Kidney (tissue), 14 donors: ENCODE data around the gene TRPC4AP. TPM values are rescaled to one million over a fixed set of nuclear protein-coding genes. Genes with fewer than 3 reads are reported as not detected.

Source experiments
- DNase-seq, 5 donors: peaks; one replicate each; pipeline ENCODE4 v3.0.0-alpha.2; 2013 to 2020
- FAIRE-seq: peaks from 2 replicates; lab custom pipeline; 2012; peaks lifted over from hg19 to GRCh38; lab: Jason Lieb, UNC
- H3K27ac ChIP-seq, 2 donors: one replicate each; pipeline ENCODE4 v1.7.0; 2013; ENCODE audit warnings: low read depth in 2 of 2, low read length in 2 of 2, inconsistent platforms in 1 of 2
- H3K27me3 ChIP-seq: one replicate; pipeline ENCODE4 v1.7.1; 2013; ENCODE audit warnings: low read length, inconsistent platforms; ENCODE audit not compliant: control insufficient read depth, insufficient read depth
- H3K36me3 ChIP-seq, 3 donors: one replicate each; pipeline versions ENCODE4 v1.7.0 to v1.7.1; 2013; ENCODE audit warnings: low read length in 3 of 3, control low read depth in 1 of 3, inconsistent platforms in 1 of 3; ENCODE audit not compliant: insufficient read depth in 3 of 3, control insufficient read depth in 2 of 3
- H3K4me1 ChIP-seq, 3 donors: one replicate each; pipeline versions ENCODE4 v1.7.0 to v1.7.1; 2013; ENCODE audit warnings: low read length in 3 of 3, inconsistent platforms in 1 of 3, low read depth in 1 of 3; ENCODE audit not compliant: control insufficient read depth in 2 of 3, insufficient read depth in 2 of 3
- H3K4me3 ChIP-seq, 3 donors: one replicate each; pipeline versions ENCODE4 v1.7.0 to v1.8.1; 2013; ENCODE audit warnings: low read length in 3 of 3, control low read depth in 1 of 3, inconsistent platforms in 1 of 3
- H3K9ac ChIP-seq, 3 donors: one replicate each; pipeline versions ENCODE4 v1.7.0 to v1.7.1; 2013; ENCODE audit warnings: low read length in 3 of 3, control low read depth in 1 of 3, inconsistent platforms in 1 of 3
- H3K9me3 ChIP-seq, 3 donors: one replicate each; pipeline versions ENCODE4 v1.7.0 to v1.7.1; 2013; ENCODE audit warnings: low read length in 3 of 3, control low read depth in 1 of 3, inconsistent platforms in 1 of 3; ENCODE audit not compliant: control insufficient read depth in 2 of 3, insufficient read depth in 1 of 3
- CTCF ChIP-seq: IDR thresholded peaks from 3 replicates; pipeline ENCODE4 v1.5.1; 2012; ENCODE audit warnings: mild to moderate bottlenecking, moderate library complexity, borderline replicate concordance; ENCODE audit not compliant: insufficient read depth; ENCODE audit errors: extremely low read depth
- intact Hi-C: fragments of 100-400 bp; cut with DNase I; formaldehyde crosslinking; loops from one replicate; pipeline ENCODE4 v1.11.1; 2022
- polyA plus RNA-seq: library from polyadenylated mRNA; stranded (reverse); fragments of 350-450 nt; fragmentation: Illumina TruSeq; extraction: RNeasy Lipid Tissue Mini Kit (QIAGEN cat#74804); gene quantifications from one replicate; pipeline ENCODE4 v1.2.3, GENCODE V29; 2014; ENCODE audit warnings: low read depth, low replicate concordance; ENCODE audit not compliant: insufficient read depth
- total RNA-seq: library from RNA; stranded (reverse); fragmentation: NEBNext Ultra II Directional; extraction: Animal tissue kit (Norgen Biotek cat#: 25700); gene quantifications from one replicate; pipeline ENCODE4 v1.2.1, GENCODE V29; 2021
- donor health status: control.
- donor health status: control.
- donor health status: control.
- donor health status: control.
- donor health status: control.
- donor health status: DM: yes; HTN: yes; CAD: no.
- donor health status: Normal renal cell carcinoma (clear cell type).

Gene TRPC4AP
- total and polyA plus RNA-seq, 2 donors from 2014 or later = 36.5 to 51.2 TPM

DNA sequence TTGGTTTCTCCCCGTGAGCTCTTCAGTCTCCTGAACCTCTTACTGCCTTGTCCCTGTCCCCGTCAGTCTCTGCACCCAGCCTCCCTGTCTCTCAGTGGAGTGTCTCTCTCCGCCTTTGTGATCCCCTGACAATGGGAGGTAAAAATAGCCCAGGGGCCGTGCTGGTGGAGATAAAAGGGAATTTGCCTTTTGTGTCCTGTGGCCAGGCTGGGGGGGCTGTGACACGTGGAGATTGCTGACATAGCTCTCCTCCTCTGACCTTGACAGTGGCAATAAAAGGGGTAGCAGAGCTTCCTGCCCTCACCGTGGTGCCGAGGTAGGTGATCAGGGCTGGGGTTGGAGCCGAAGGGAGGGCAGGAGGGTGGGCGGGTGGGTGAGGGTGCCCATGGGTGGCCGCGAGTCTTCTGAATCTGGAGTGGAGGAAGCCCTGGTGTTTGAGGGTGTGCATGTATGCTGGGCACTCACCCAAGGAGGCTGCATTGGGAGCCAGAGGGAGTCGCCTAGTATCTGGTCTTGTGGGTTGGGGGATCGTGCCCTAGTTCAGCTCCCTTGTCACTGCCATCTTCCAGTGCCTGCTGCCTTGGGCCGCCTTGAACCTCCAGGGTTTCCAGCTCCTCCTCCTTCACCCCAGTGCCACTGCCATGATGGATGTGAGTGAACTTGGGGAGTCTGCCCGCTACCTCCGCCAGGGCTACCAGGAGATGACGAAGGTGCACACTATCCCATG lies 115.1 kb downstream of the TRPC4AP start:
- intact Hi-C loops = no loop called here
- H3K9me3 ChIP-seq = no peaks in the 10 kb centered on the region
- H3K36me3 ChIP-seq = no peaks in the 10 kb centered on the region
- H3K4me1 ChIP-seq = no peaks in the 10 kb centered on the region
- no peak for DNase-seq
- H3K27ac ChIP-seq = no peak overlapping the region
- no peak overlapping the region for H3K4me3 ChIP-seq
- no peak for FAIRE-seq
- no peak overlapping the region for H3K9ac ChIP-seq
- H3K27me3 ChIP-seq = no peaks in the 10 kb centered on the region
- no peak for TF ChIP-seq CTCF

DNA sequence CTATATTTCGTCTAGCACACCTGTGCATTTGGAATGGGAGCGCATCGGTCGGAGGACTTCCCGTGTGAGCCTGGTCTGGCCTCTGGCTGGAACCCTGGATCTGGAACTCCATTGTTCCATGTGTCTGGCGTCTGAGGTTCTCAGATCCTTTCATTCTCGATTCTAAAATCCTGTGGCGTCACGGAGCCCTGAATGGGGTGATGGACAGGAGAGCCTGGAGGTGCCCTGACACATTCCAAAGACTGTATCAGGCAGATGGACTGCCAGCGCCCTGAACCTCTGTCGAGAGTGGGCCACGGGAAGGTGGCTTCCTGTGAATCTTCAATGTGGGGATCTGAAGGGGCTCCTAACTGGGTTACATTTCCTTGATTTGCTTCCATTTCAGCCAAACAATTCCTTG lies 116.3 kb downstream of the TRPC4AP start:
- no peaks in the 10 kb centered on the region for H3K36me3 ChIP-seq
- no peak overlapping the region for H3K9ac ChIP-seq
- no peak overlapping the region for H3K4me3 ChIP-seq
- intact Hi-C loops = no loop called here
- TF ChIP-seq CTCF = no peak
- H3K4me1 ChIP-seq = no peaks in the 10 kb centered on the region
- DNase-seq (no peak), FAIRE-seq (no peak)
- H3K9me3 ChIP-seq = no peaks in the 10 kb centered on the region
- no peak overlapping the region for H3K27ac ChIP-seq
- H3K27me3 ChIP-seq = no peaks in the 10 kb centered on the region

- no peak overlapping the region for H3K4me3 ChIP-seq
- no peak for DNase-seq
- no peaks in the 10 kb centered on the region for H3K9me3 ChIP-seq
- TF ChIP-seq CTCF = no peak
- H3K9ac ChIP-seq = no peak overlapping the region
- no peaks in the 10 kb centered on the region for H3K4me1 ChIP-seq
- intact Hi-C loops = no loop called here
- H3K27ac ChIP-seq = no peak overlapping the region
- no peaks in the 10 kb centered on the region for H3K27me3 ChIP-seq
- no peaks in the 10 kb centered on the region for H3K36me3 ChIP-seq
- no peak for FAIRE-seq
Observed at GRCh38 chr20:34974246-34974645, 118.4 kb downstream of the TRPC4AP start.
